IgD-negative memory B cell (primary cell): ENCODE results near the gene MDH2. TPM values are rescaled to one million over a fixed set of nuclear protein-coding genes. Genes with fewer than 3 reads are reported as not detected.
"Not testable (repeated sequence)": the region's sequence is repeated elsewhere in the genome, so short reads cannot be mapped to it uniquely, and the experiment has no call there.

Source experiments
- H3K27ac Mint-ChIP-seq, 3 donors: one replicate each; pipeline ENCODE4 v1.8.0; 2020 to 2022; ENCODE audit warnings: mild to moderate bottlenecking in 3 of 3, mixed read lengths in 3 of 3, moderate library complexity in 1 of 3
- H3K27me3 Mint-ChIP-seq: one replicate; pipeline ENCODE4 v1.8.0; 2021; ENCODE audit warnings: mixed read lengths
- H3K36me3 Mint-ChIP-seq: one replicate; pipeline ENCODE4 v1.8.0; 2020; ENCODE audit warnings: mild to moderate bottlenecking, mixed read lengths
- H3K4me1 Mint-ChIP-seq, 3 donors: one replicate each; pipeline ENCODE4 v1.8.0; 2020 to 2022; ENCODE audit warnings: mixed read lengths in 3 of 3, mild to moderate bottlenecking in 1 of 3
- H3K4me3 Mint-ChIP-seq, 4 donors: one replicate each; pipeline ENCODE4 v1.8.0; 2020 to 2022; ENCODE audit warnings: mild to moderate bottlenecking in 4 of 4, mixed read lengths in 4 of 4, moderate library complexity in 3 of 4
- H3K9me3 Mint-ChIP-seq, 3 donors: one replicate each; pipeline ENCODE4 v1.8.0; 2020 to 2021; ENCODE audit warnings: mixed read lengths in 3 of 3, mild to moderate bottlenecking in 1 of 3
- polyA plus RNA-seq: library from polyadenylated mRNA; unstranded; fragments of 300-500 nt; fragmentation: Illumina TruSeq; gene quantifications from one replicate; pipeline ENCODE4 v1.2.3, GENCODE V29; 2021

The MDH2 gene
- polyA plus RNA-seq, 1 donor from 2014 or later: 177 TPM

GRCh38 chr7:76073335-76073990 lies 25.6 kb downstream of the MDH2 start:
- Mint-ChIP-seq H3K4me1 (peaks cover 0 to 2% (median 2%) of the 10 kb centered on the region in 3 donors), H3K27me3 (no peaks in the 10 kb centered on the region), H3K9me3 (peaks cover 0 to 8% (median 4%) of the 10 kb centered on the region in 3 donors), H3K4me3 (no peak overlapping the region), H3K36me3 (peaks cover 2% of the 10 kb centered on the region), H3K27ac (no peak overlapping the region)

GRCh38 chr7:76074306-76074971 lies 26.5 kb downstream of the MDH2 start:
- H3K9me3 Mint-ChIP-seq: peaks cover 0 to 8% (median 4%) of the 10 kb centered on the region in 3 donors
- H3K27me3 Mint-ChIP-seq: peaks cover 2% of the 10 kb centered on the region
- H3K27ac Mint-ChIP-seq: no peak overlapping the region
- peaks cover 0 to 2% (median 0%) of the 10 kb centered on the region in 3 donors for H3K4me1 Mint-ChIP-seq
- no peak overlapping the region for H3K4me3 Mint-ChIP-seq
- no peaks in the 10 kb centered on the region for H3K36me3 Mint-ChIP-seq

GRCh38 chr7:76074972-76075370 lies 27.1 kb downstream of the MDH2 start:
- H3K4me1 Mint-ChIP-seq: peaks cover 0 to 2% (median 0%) of the 10 kb centered on the region in 3 donors
- no peaks in the 10 kb centered on the region for H3K36me3 Mint-ChIP-seq
- no peak overlapping the region for H3K27ac Mint-ChIP-seq
- no peak overlapping the region for H3K4me3 Mint-ChIP-seq
- peaks cover 2% of the 10 kb centered on the region for H3K27me3 Mint-ChIP-seq
- peaks cover 0 to 8% (median 4%) of the 10 kb centered on the region in 3 donors for H3K9me3 Mint-ChIP-seq

GRCh38 chr7:76076995-76077394 lies 29.1 kb downstream of the MDH2 start:
- peaks cover 0 to 2% (median 1%) of the 10 kb centered on the region in 3 donors for H3K4me1 Mint-ChIP-seq
- no peak overlapping the region for H3K4me3 Mint-ChIP-seq
- H3K27ac Mint-ChIP-seq: no peak overlapping the region
- H3K9me3 Mint-ChIP-seq: peaks cover 0 to 8% (median 4%) of the 10 kb centered on the region in 3 donors
- no peaks in the 10 kb centered on the region for H3K36me3 Mint-ChIP-seq
- peaks cover 7% of the 10 kb centered on the region for H3K27me3 Mint-ChIP-seq

GRCh38 chr7:76077435-76077834 lies 29.5 kb downstream of the MDH2 start:
- H3K4me1 Mint-ChIP-seq: peaks cover 0 to 2% (median 1%) of the 10 kb centered on the region in 3 donors
- H3K27me3 Mint-ChIP-seq: peaks cover 7% of the 10 kb centered on the region
- no peak overlapping the region for H3K4me3 Mint-ChIP-seq
- peaks cover 0 to 8% (median 4%) of the 10 kb centered on the region in 3 donors for H3K9me3 Mint-ChIP-seq
- no peaks in the 10 kb centered on the region for H3K36me3 Mint-ChIP-seq
- no peak overlapping the region for H3K27ac Mint-ChIP-seq

- peaks cover 7% of the 10 kb centered on the region for H3K27me3 Mint-ChIP-seq
- peak overlapping the region in 1 of 4 donors; percentile 29 for H3K4me3 Mint-ChIP-seq
- no peaks in the 10 kb centered on the region for H3K36me3 Mint-ChIP-seq
- H3K4me1 Mint-ChIP-seq: peaks cover 0 to 2% (median 1%) of the 10 kb centered on the region in 3 donors
- H3K9me3 Mint-ChIP-seq: peaks cover 0 to 5% (median 2%) of the 10 kb centered on the region in 3 donors
- no peak overlapping the region for H3K27ac Mint-ChIP-seq
These were observed 32.3 kb downstream of the MDH2 start for GRCh38 chr7:76080204-76080603.

- not testable (repeated sequence) for H3K4me3 Mint-ChIP-seq, H3K9me3 Mint-ChIP-seq, H3K27me3 Mint-ChIP-seq, H3K36me3 Mint-ChIP-seq, H3K27ac Mint-ChIP-seq, H3K4me1 Mint-ChIP-seq
These were observed 36.2 kb downstream of the MDH2 start for GRCh38 chr7:76084115-76084514.

GRCh38 chr7:76086070-76086469 lies 38.2 kb downstream of the MDH2 start:
- H3K9me3 Mint-ChIP-seq: peaks cover 0 to 3% (median 0%) of the 10 kb centered on the region in 3 donors
- peak overlapping the region in 1 of 4 donors; percentile 12 for H3K4me3 Mint-ChIP-seq
- H3K27me3 Mint-ChIP-seq: peaks cover 8% of the 10 kb centered on the region
- H3K27ac Mint-ChIP-seq: no peak overlapping the region
- H3K4me1 Mint-ChIP-seq: peaks cover 0 to 2% (median 0%) of the 10 kb centered on the region in 3 donors
- no peaks in the 10 kb centered on the region for H3K36me3 Mint-ChIP-seq

GRCh38 chr7:76087362-76087791 lies 39.5 kb downstream of the MDH2 start:
- H3K36me3 Mint-ChIP-seq, H3K4me3 Mint-ChIP-seq, H3K27ac Mint-ChIP-seq, H3K4me1 Mint-ChIP-seq, H3K9me3 Mint-ChIP-seq, H3K27me3 Mint-ChIP-seq: not testable (repeated sequence)

- peaks cover 0 to 2% (median 0%) of the 10 kb centered on the region in 3 donors for H3K4me1 Mint-ChIP-seq
- H3K9me3 Mint-ChIP-seq: peaks cover 0 to 3% (median 2%) of the 10 kb centered on the region in 3 donors
- H3K4me3 Mint-ChIP-seq: no peak overlapping the region
- H3K36me3 Mint-ChIP-seq: peaks cover 2% of the 10 kb centered on the region
- H3K27me3 Mint-ChIP-seq: peaks cover 9% of the 10 kb centered on the region
- H3K27ac Mint-ChIP-seq: no peak overlapping the region
These were observed 42.1 kb downstream of the MDH2 start for GRCh38 chr7:76089865-76090475.

- Mint-ChIP-seq H3K36me3 (peaks cover 2% of the 10 kb centered on the region), H3K4me3 (no peak overlapping the region), H3K4me1 (peaks cover 0 to 2% (median 0%) of the 10 kb centered on the region in 3 donors), H3K27me3 (peaks cover 7% of the 10 kb centered on the region), H3K9me3 (peaks cover 3 to 5% (median 5%) of the 10 kb centered on the region in 3 donors), H3K27ac (no peak overlapping the region)
These were observed 43.6 kb downstream of the MDH2 start for GRCh38 chr7:76091506-76091905.

GRCh38 chr7:76093531-76093930 lies 45.6 kb downstream of the MDH2 start:
- not testable (repeated sequence) for H3K4me3 Mint-ChIP-seq, H3K27me3 Mint-ChIP-seq, H3K4me1 Mint-ChIP-seq, H3K9me3 Mint-ChIP-seq, H3K27ac Mint-ChIP-seq, H3K36me3 Mint-ChIP-seq

GRCh38 chr7:76094326-76094725 lies 46.4 kb downstream of the MDH2 start:
- not testable (repeated sequence) for H3K9me3 Mint-ChIP-seq, H3K36me3 Mint-ChIP-seq, H3K4me1 Mint-ChIP-seq, H3K27ac Mint-ChIP-seq, H3K27me3 Mint-ChIP-seq, H3K4me3 Mint-ChIP-seq

GRCh38 chr7:76095908-76096307 lies 48.0 kb downstream of the MDH2 start:
- Mint-ChIP-seq H3K27me3 (peaks cover 4% of the 10 kb centered on the region), H3K27ac (no peak overlapping the region), H3K4me1 (no peaks in the 10 kb centered on the region), H3K4me3 (no peak overlapping the region), H3K36me3 (peaks cover 2% of the 10 kb centered on the region), H3K9me3 (peaks cover 2 to 5% (median 3%) of the 10 kb centered on the region in 3 donors)

- not testable (repeated sequence) for H3K27ac Mint-ChIP-seq, H3K9me3 Mint-ChIP-seq, H3K27me3 Mint-ChIP-seq, H3K36me3 Mint-ChIP-seq, H3K4me1 Mint-ChIP-seq, H3K4me3 Mint-ChIP-seq
These were observed 54.0 kb downstream of the MDH2 start for GRCh38 chr7:76101693-76102437.
